HG03159 (cell line): Measurements from ENCODE around the gene C4orf54.

Experiments
- ATAC-seq: cut with Tn5 transposase; IDR thresholded peaks from one replicate; pipeline ENCODE4 v1.9.1; 2021; ENCODE audit warnings: mild to moderate bottlenecking, moderate library complexity; ENCODE audit not compliant: unreplicated experiment

C4orf54 gene

GRCh38 chr4:99652596-99653436, 4.8 kb downstream of the C4orf54 start:
- no peak for ATAC-seq

GRCh38 chr4:99651811-99652485, 5.7 kb downstream of the C4orf54 start:
- ATAC-seq: no peak

GRCh38 chr4:99651016-99651769, 6.4 kb downstream of the C4orf54 start:
- no peak for ATAC-seq

GRCh38 chr4:99649778-99650177, 7.8 kb downstream of the C4orf54 start:
- ATAC-seq: no peak

- ATAC-seq: no peak
Measured at GRCh38 chr4:99649208-99649607, 8.4 kb downstream of the C4orf54 start.

- ATAC-seq: no peak
Measured at GRCh38 chr4:99648321-99648720, 9.3 kb downstream of the C4orf54 start.

- no peak for ATAC-seq
Measured at GRCh38 chr4:99647071-99647470, 10.6 kb downstream of the C4orf54 start.

GRCh38 chr4:99645638-99646037, 12.0 kb downstream of the C4orf54 start:
- ATAC-seq: no peak

GRCh38 chr4:99645036-99645435, 12.6 kb downstream of the C4orf54 start:
- ATAC-seq: no peak

GRCh38 chr4:99644453-99644852, 13.2 kb downstream of the C4orf54 start:
- no peak for ATAC-seq

- ATAC-seq: no peak
Measured at GRCh38 chr4:99642725-99643489, 14.7 kb downstream of the C4orf54 start.

GRCh38 chr4:99640676-99641075, 17.0 kb downstream of the C4orf54 start:
- no peak for ATAC-seq

- no peak for ATAC-seq
Measured at GRCh38 chr4:99637174-99637573, 20.5 kb downstream of the C4orf54 start.

GRCh38 chr4:99636422-99636821, 21.2 kb downstream of the C4orf54 start:
- ATAC-seq: no peak

- no peak for ATAC-seq
Measured at GRCh38 chr4:99635601-99636000, 22.0 kb downstream of the C4orf54 start.

- no peak for ATAC-seq
Measured at GRCh38 chr4:99634742-99635360, 22.8 kb downstream of the C4orf54 start.

- no peak for ATAC-seq
Measured at GRCh38 chr4:99633772-99634171, 23.9 kb downstream of the C4orf54 start.

- ATAC-seq: no peak
Measured at GRCh38 chr4:99630857-99631360, 26.7 kb downstream of the C4orf54 start.

- ATAC-seq: no peak
Measured at GRCh38 chr4:99629962-99630554, 27.6 kb downstream of the C4orf54 start.

- no peak for ATAC-seq
Measured at GRCh38 chr4:99628040-99628439, 29.6 kb downstream of the C4orf54 start.
